Activated T-cell treated with anti-CD3 and anti-CD28 coated beads for 1 hour (primary cell): ENCODE data around the gene UBE2E3.

Experiments used
- DNase-seq: peaks from one replicate; pipeline ENCODE4 v3.0.0-alpha.2; 2020; ENCODE audit warnings: low read depth

UBE2E3 gene

GRCh38 chr2:180978903-180979748 lies 1.3 kb upstream of the UBE2E3 start:
- DNase-seq = no peak

GRCh38 chr2:180979749-180980105 lies 678 bp upstream of the UBE2E3 start:
- no peak for DNase-seq

- peak; percentile 2 for DNase-seq
Measured at GRCh38 chr2:180980943-180981911, 822 bp downstream of the UBE2E3 start.

GRCh38 chr2:180983468-180984242 lies 3.2 kb downstream of the UBE2E3 start:
- DNase-seq = no peak

- DNase-seq = no peak
Measured at GRCh38 chr2:180985771-180986395, 5.5 kb downstream of the UBE2E3 start.

- no peak for DNase-seq
Measured at GRCh38 chr2:180987146-180987545, 6.7 kb downstream of the UBE2E3 start.

GRCh38 chr2:180990337-180990736 lies 9.9 kb downstream of the UBE2E3 start:
- DNase-seq = no peak

- DNase-seq = no peak
Measured at GRCh38 chr2:180990794-180991193, 10.4 kb downstream of the UBE2E3 start.

GRCh38 chr2:180991361-180991760 lies 11.0 kb downstream of the UBE2E3 start:
- DNase-seq = no peak

- DNase-seq = no peak
Measured at GRCh38 chr2:180991820-180992219, 11.4 kb downstream of the UBE2E3 start.

GRCh38 chr2:180992994-180993393 lies 12.6 kb downstream of the UBE2E3 start:
- no peak for DNase-seq

GRCh38 chr2:180999274-180999964 lies 19.0 kb downstream of the UBE2E3 start:
- DNase-seq = no peak

- DNase-seq = no peak
Measured at GRCh38 chr2:181004647-181005325, 24.4 kb downstream of the UBE2E3 start.

- no peak for DNase-seq
Measured at GRCh38 chr2:181005326-181005655, 24.9 kb downstream of the UBE2E3 start.

GRCh38 chr2:181005809-181006208 lies 25.4 kb downstream of the UBE2E3 start:
- DNase-seq = no peak

GRCh38 chr2:181007086-181007837 lies 26.9 kb downstream of the UBE2E3 start:
- no peak for DNase-seq

- DNase-seq = no peak
Measured at GRCh38 chr2:181008407-181008806, 28.0 kb downstream of the UBE2E3 start.

GRCh38 chr2:181021199-181021789 lies 40.9 kb downstream of the UBE2E3 start:
- no peak for DNase-seq

- DNase-seq = no peak
Measured at GRCh38 chr2:181022652-181023051, 42.2 kb downstream of the UBE2E3 start.
